H9 (cell line): ENCODE data around the gene SIN3B. TPM values are rescaled to one million over a fixed set of nuclear protein-coding genes. Genes with fewer than 3 reads are reported as not detected.

Experiments
- DNase-seq: peaks from one replicate; pipeline ENCODE4 v3.0.0-alpha.2; 2017
- H2AFZ ChIP-seq: one replicate; pipeline ENCODE4 v1.6.1; 2013; ENCODE audit warnings: mild to moderate bottlenecking, low read length, control low read depth, moderate library complexity
- H2AK5ac ChIP-seq: 2 replicates; pipeline ENCODE4 v1.6.1; 2013; ENCODE audit warnings: low read length, control low read depth, mixed read lengths; ENCODE audit not compliant: insufficient read length
- H2BK120ac ChIP-seq: one replicate; pipeline ENCODE4 v1.6.1; 2013; ENCODE audit warnings: low read depth, mild to moderate bottlenecking, low read length, control low read depth, inconsistent platforms; ENCODE audit not compliant: poor library complexity, severe bottlenecking
- H2BK12ac ChIP-seq: 2 replicates; pipeline ENCODE4 v1.6.1; 2013; ENCODE audit warnings: low read length, control low read depth, mixed read lengths, low read depth; ENCODE audit not compliant: insufficient read length
- H2BK15ac ChIP-seq: 2 replicates; pipeline ENCODE4 v1.6.1; 2013; ENCODE audit warnings: low read depth, low read length, control low read depth
- H2BK20ac ChIP-seq: one replicate; pipeline ENCODE4 v1.6.1; 2013; ENCODE audit warnings: low read depth, mild to moderate bottlenecking, low read length, control low read depth, inconsistent platforms; ENCODE audit not compliant: poor library complexity, severe bottlenecking
- H2BK5ac ChIP-seq: 2 replicates; pipeline ENCODE4 v1.6.1; 2013; ENCODE audit warnings: low read length, control low read depth, mixed read lengths; ENCODE audit not compliant: insufficient read length
- H3K14ac ChIP-seq: 2 replicates; pipeline ENCODE4 v1.6.1; 2013; ENCODE audit warnings: low read length, control low read depth; ENCODE audit not compliant: insufficient read depth
- H3K18ac ChIP-seq: 2 replicates; pipeline ENCODE4 v1.6.1; 2013; ENCODE audit warnings: low read depth, mild to moderate bottlenecking, mixed read lengths, low read length, control low read depth; ENCODE audit not compliant: insufficient read length
- H3K23ac ChIP-seq: 2 replicates; pipeline ENCODE4 v1.6.1; 2013; ENCODE audit warnings: low read length, control low read depth, mixed read lengths, low read depth; ENCODE audit not compliant: insufficient read length
- H3K23me2 ChIP-seq: 2 replicates; pipeline ENCODE4 v1.6.1; 2013; ENCODE audit warnings: low read depth, mild to moderate bottlenecking, mixed read lengths, low read length, control low read depth; ENCODE audit not compliant: insufficient read length, poor library complexity, severe bottlenecking
- H3K27ac ChIP-seq: 2 replicates; pipeline ENCODE4 v1.5.1; 2013; ENCODE audit warnings: low read length, control low read depth, mixed read lengths, low read depth; ENCODE audit not compliant: insufficient read length
- H3K27me3 ChIP-seq: 2 replicates; pipeline ENCODE4 v1.6.1; 2013; ENCODE audit warnings: low read length, control low read depth, inconsistent platforms; ENCODE audit not compliant: insufficient read depth
- H3K4ac ChIP-seq: 2 replicates; pipeline ENCODE4 v1.6.1; 2013; ENCODE audit warnings: low read depth, mild to moderate bottlenecking, control low read depth, inconsistent platforms, low read length, moderate library complexity
- H3K4me1 ChIP-seq: 2 replicates; pipeline ENCODE4 v1.6.1; 2013; ENCODE audit warnings: low read length, control low read depth, inconsistent platforms; ENCODE audit not compliant: insufficient read depth
- H3K4me2 ChIP-seq: 2 replicates; pipeline ENCODE4 v1.6.1; 2013; ENCODE audit warnings: low read length, control low read depth, mixed read lengths; ENCODE audit not compliant: insufficient read length, insufficient read depth
- H3K56ac ChIP-seq: 2 replicates; pipeline ENCODE4 v1.6.1; 2013; ENCODE audit warnings: low read depth, mild to moderate bottlenecking, mixed read lengths, low read length, control low read depth; ENCODE audit not compliant: insufficient read length
- H3K79me1 ChIP-seq: 2 replicates; pipeline ENCODE4 v1.6.1; 2013; ENCODE audit warnings: low read depth, mild to moderate bottlenecking, moderate library complexity, low read length, control low read depth, inconsistent platforms; ENCODE audit not compliant: insufficient read depth, poor library complexity, severe bottlenecking
- H3K79me2 ChIP-seq: 2 replicates; pipeline ENCODE4 v1.6.1; 2013; ENCODE audit warnings: low read length, control low read depth, inconsistent platforms; ENCODE audit not compliant: insufficient read depth
- H3K9ac ChIP-seq: 2 replicates; pipeline ENCODE4 v1.6.1; 2013; ENCODE audit warnings: low read length, control low read depth, mixed read lengths; ENCODE audit not compliant: insufficient read length; ENCODE audit errors: extremely low read depth
- H3K9me3 ChIP-seq: one replicate; pipeline ENCODE4 v1.6.1; 2013; ENCODE audit warnings: low read depth, low read length, inconsistent platforms; ENCODE audit not compliant: control insufficient read depth
- H3T11ph ChIP-seq: one replicate; pipeline ENCODE4 v1.6.1; 2013; ENCODE audit warnings: mild to moderate bottlenecking, low read length, control low read depth, inconsistent platforms
- H4K20me1 ChIP-seq: one replicate; pipeline ENCODE4 v1.6.1; 2013; ENCODE audit not compliant: control insufficient read depth, insufficient read length, insufficient read depth
- H4K5ac ChIP-seq: 2 replicates; pipeline ENCODE4 v1.6.1; 2013; ENCODE audit warnings: low read depth, mild to moderate bottlenecking, mixed read lengths, low read length, control low read depth; ENCODE audit not compliant: insufficient read length
- H4K8ac ChIP-seq: replicated peaks from 2 replicates; pipeline ENCODE4 v1.6.1; 2013; ENCODE audit warnings: low read length, control low read depth, mixed read lengths, low read depth; ENCODE audit not compliant: insufficient read length
- H4K91ac ChIP-seq: 2 replicates; pipeline ENCODE4 v1.6.1; 2013; ENCODE audit warnings: low read depth, mild to moderate bottlenecking, moderate library complexity, mixed read lengths, low read length, control low read depth; ENCODE audit not compliant: insufficient read length
- H3K27ac Mint-ChIP-seq, 3 experiments: 2 replicates in 2 of 3; 3 replicates in 1 of 3; pipeline ENCODE4 v1.8.0; 2020 to 2021; ENCODE audit warnings: mixed read lengths in 3 of 3, mild to moderate bottlenecking in 1 of 3, moderate library complexity in 1 of 3
- H3K27me3 Mint-ChIP-seq: 2 replicates; pipeline ENCODE4 v1.8.0; 2021; ENCODE audit warnings: low read depth, mild to moderate bottlenecking, moderate library complexity, mixed read lengths
- H3K36me3 Mint-ChIP-seq, 3 experiments: 2 replicates in 2 of 3; 3 replicates in 1 of 3; pipeline ENCODE4 v1.8.0; 2020 to 2021; ENCODE audit warnings: low read depth in 3 of 3, mixed read lengths in 3 of 3; ENCODE audit not compliant: insufficient read depth in 1 of 3
- H3K4me1 Mint-ChIP-seq, 2 experiments: 2 replicates each; pipeline ENCODE4 v1.8.0; 2020; ENCODE audit warnings: mixed read lengths in 2 of 2
- H3K4me3 Mint-ChIP-seq, 2 experiments: 2 replicates in 1 of 2; 3 replicates in 1 of 2; pipeline ENCODE4 v1.8.0; 2020 to 2021; ENCODE audit warnings: mild to moderate bottlenecking in 2 of 2, mixed read lengths in 2 of 2, moderate library complexity in 1 of 2
- H3K9me3 Mint-ChIP-seq, 2 experiments: 2 replicates in 1 of 2; 3 replicates in 1 of 2; pipeline ENCODE4 v1.8.0; 2020; ENCODE audit warnings: mild to moderate bottlenecking in 2 of 2, mixed read lengths in 2 of 2, moderate library complexity in 1 of 2
- CTCF ChIP-seq: fragments of 200-600 bp; sonication (generic); conservative IDR thresholded peaks from 3 replicates; pipeline ENCODE4 v1.8.0; 2021; ENCODE audit warnings: antibody characterized with exemption, mild to moderate bottlenecking
- WGBS: extraction: QIAGEN DNeasy Blood & Tissue Kit; methylation state at CpG from one replicate; pipeline ENCODE4 v1.1.7; 2013; ENCODE audit warnings: missing lambda C conversion rate, low lambda C conversion rate, mixed read lengths; ENCODE audit not compliant: insufficient read length; ENCODE audit errors: extremely low coverage; 5-methylcytosine and 5-hydroxymethylcytosine counted together
- total RNA-seq: library from RNA; stranded (reverse); gene quantifications from 2 replicates; pipeline ENCODE4 v1.2.1, GENCODE V29; 2021

SIN3B gene
- total RNA-seq, 1 experiment from 2014 or later, result 72.7 TPM

- Histone ChIP-seq H2AK5ac (no peak overlapping the region), H3K79me2 (no peaks in the 10 kb centered on the region), H3K79me1 (peaks cover 3% of the 10 kb centered on the region), H3K9ac (no peak overlapping the region), H3K56ac (no peak overlapping the region), H3T11ph (no peak overlapping the region), H2BK15ac (no peak overlapping the region), H3K27me3 (no peaks in the 10 kb centered on the region), H2BK12ac (no peak overlapping the region), H3K4me2 (no peak overlapping the region), H2AFZ (no peak overlapping the region), H3K23ac (no peak overlapping the region), H2BK5ac (no peak overlapping the region), H2BK20ac (no peak overlapping the region), H3K4ac (no peak overlapping the region), H3K18ac (no peak overlapping the region), H4K8ac (no peak overlapping the region), H3K9me3 (no peaks in the 10 kb centered on the region), H3K4me1 (no peaks in the 10 kb centered on the region), H4K91ac (no peak overlapping the region), H4K20me1 (no peaks in the 10 kb centered on the region), H3K27ac (no peak overlapping the region), H3K23me2 (no peaks in the 10 kb centered on the region), H4K5ac (no peak overlapping the region), H2BK120ac (no peak overlapping the region), H3K14ac (no peak overlapping the region)
- no peak overlapping the region for H3K4me3 Mint-ChIP-seq
- no peak overlapping the region for H3K27ac Mint-ChIP-seq
- TF ChIP-seq CTCF, result no peak
- H3K4me1 Mint-ChIP-seq, result peaks cover 4 to 10% of the 10 kb centered on the region in 2 experiments
- WGBS, result no CpG with 5 or more reads among the region's 16 CpGs
- H3K36me3 Mint-ChIP-seq, result peaks cover 51 to 91% (median 82%) of the 10 kb centered on the region in 3 experiments; a peak in 6 of 7 replicates
- no peaks in the 10 kb centered on the region for H3K27me3 Mint-ChIP-seq
- no peaks in the 10 kb centered on the region for H3K9me3 Mint-ChIP-seq
- no peak for DNase-seq
These were observed 17.7 kb downstream of the SIN3B start for GRCh38 chr19:16846901-16847300.
